ENCODE measurements around the gene LGALS1. TPM values are rescaled to one million over a fixed set of nuclear protein-coding genes. Genes with fewer than 3 reads are reported as not detected.

Gene LGALS1
- 1,199 and 1,246 TPM in 2 replicates for total RNA-seq
- long read RNA-seq, transcript LGALS1-201 (4 exons, 560 nt) = major isoform, 418 of 422 reads
- long read RNA-seq, partial matches to known transcripts = 1 of 422 reads
- long read RNA-seq, other reads (novel, unspliced or antisense) = 3 of 422 reads

DNA sequence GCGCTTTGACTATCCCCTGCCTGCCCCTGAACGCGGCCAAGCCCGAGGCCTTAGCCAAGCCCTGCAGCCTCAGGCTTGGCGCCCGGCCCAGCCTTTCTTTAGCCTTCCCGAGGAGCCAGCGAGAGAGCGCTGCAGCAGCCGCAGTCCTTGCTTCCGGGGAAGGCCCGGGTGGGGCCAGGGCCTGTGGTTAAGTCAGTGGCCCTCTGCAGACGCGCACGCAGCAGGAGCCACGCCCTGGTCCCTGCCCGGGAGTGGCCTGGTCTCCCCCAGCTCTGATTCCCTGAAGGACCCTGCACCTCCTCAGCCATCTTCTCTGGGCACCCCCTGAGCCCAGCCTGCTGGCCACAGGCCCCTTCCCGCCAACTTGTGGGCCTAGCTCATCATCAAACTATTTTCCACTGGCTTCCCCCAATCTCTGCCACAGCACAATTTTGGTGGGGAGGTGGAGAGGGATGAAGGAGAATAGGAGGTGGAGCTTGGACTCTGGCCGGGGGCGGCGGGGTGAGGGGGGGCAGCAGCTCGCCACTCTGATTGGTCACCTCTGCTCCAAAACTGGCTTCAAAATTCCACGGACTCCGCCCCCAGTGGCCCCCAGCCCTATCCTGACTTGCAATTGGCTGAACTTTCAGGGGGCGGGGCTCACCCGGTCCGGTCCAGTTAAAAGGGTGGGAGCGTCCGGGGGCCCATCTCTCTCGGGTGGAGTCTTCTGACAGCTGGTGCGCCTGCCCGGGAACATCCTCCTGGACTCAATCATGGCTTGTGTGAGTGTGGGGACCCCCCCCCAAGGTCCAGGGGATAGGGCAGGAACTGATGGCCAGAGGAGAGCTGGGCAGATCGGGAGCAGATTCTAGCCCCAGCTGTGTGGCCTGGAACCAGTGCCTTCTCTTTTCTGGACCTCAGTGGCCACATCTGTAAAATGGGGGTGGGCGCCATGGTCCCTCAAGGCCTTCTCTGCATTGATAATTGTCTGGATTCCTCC lies at the start of gene LGALS1:
Gene LGALS1, plus strand, starts transcription at position 686 of the 979 bp plus-strand sequence. Its CDS starts 67 bp downstream, at position 753.
- H3K4me3 Mint-ChIP-seq (ENCODE audit: unreplicated experiment) = peak within 1 kb of the TSS; percentile 81
- peak within 1 kb of the TSS; percentile 91 for H3K27ac Mint-ChIP-seq (ENCODE audit: unreplicated experiment)
- H3K36me3 Mint-ChIP-seq (ENCODE audit: unreplicated experiment) = peaks cover 10% of the 10 kb centered on the region
- DNase-seq (ENCODE audit: extremely low spot score, unreplicated experiment) = peak; percentile 96
- TF ChIP-seq, protein P1, sequence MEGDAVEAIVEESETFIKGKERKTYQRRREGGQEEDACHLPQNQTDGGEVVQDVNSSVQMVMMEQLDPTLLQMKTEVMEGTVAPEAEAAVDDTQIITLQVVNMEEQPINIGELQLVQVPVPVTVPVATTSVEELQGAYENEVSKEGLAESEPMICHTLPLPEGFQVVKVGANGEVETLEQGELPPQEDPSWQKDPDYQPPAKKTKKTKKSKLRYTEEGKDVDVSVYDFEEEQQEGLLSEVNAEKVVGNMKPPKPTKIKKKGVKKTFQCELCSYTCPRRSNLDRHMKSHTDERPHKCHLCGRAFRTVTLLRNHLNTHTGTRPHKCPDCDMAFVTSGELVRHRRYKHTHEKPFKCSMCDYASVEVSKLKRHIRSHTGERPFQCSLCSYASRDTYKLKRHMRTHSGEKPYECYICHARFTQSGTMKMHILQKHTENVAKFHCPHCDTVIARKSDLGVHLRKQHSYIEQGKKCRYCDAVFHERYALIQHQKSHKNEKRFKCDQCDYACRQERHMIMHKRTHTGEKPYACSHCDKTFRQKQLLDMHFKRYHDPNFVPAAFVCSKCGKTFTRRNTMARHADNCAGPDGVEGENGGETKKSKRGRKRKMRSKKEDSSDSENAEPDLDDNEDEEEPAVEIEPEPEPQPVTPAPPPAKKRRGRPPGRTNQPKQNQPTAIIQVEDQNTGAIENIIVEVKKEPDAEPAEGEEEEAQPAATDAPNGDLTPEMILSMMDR (IDR thresholded peaks at IDR 0.05) = no peak
- no peaks in the 10 kb centered on the region for H3K9me3 Mint-ChIP-seq (ENCODE audit: unreplicated experiment)
- H3K4me1 Mint-ChIP-seq (ENCODE audit: unreplicated experiment) = peaks cover 39% of the 10 kb centered on the region
- H3K27me3 Mint-ChIP-seq (ENCODE audit: unreplicated experiment) = no peaks in the 10 kb centered on the region

DNA sequence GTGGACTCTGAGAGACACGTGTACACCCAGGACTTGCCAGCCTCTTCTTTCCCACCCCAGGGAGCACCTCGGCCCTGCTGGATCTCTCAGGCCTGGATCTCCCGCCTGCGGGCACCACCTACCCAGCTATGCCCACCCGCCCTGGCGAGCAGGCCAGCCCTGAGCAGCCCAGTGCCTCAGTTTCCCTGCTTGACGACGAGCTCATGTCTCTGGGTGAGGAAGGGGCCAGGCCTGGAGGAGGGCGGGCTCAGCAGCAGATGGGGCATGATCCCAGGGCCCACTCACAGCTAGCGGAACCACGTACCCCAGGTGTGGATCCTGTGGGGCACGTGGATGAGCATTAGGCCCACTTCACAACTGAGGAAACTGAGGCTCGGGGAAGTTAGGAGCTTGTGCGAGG lies 49.7 kb upstream of the LGALS1 start:
- Mint-ChIP-seq H3K4me3 (ENCODE audit: unreplicated experiment) (no peak overlapping the region), H3K9me3 (ENCODE audit: unreplicated experiment) (no peaks in the 10 kb centered on the region), H3K4me1 (ENCODE audit: unreplicated experiment) (peaks cover 7% of the 10 kb centered on the region), H3K36me3 (ENCODE audit: unreplicated experiment) (peaks cover 2% of the 10 kb centered on the region), H3K27me3 (ENCODE audit: unreplicated experiment) (no peaks in the 10 kb centered on the region), H3K27ac (ENCODE audit: unreplicated experiment) (no peak overlapping the region)
- TF ChIP-seq, protein P1 (IDR thresholded peaks at IDR 0.05) = no peak
- DNase-seq (ENCODE audit: extremely low spot score, unreplicated experiment) = no peak

DNA sequence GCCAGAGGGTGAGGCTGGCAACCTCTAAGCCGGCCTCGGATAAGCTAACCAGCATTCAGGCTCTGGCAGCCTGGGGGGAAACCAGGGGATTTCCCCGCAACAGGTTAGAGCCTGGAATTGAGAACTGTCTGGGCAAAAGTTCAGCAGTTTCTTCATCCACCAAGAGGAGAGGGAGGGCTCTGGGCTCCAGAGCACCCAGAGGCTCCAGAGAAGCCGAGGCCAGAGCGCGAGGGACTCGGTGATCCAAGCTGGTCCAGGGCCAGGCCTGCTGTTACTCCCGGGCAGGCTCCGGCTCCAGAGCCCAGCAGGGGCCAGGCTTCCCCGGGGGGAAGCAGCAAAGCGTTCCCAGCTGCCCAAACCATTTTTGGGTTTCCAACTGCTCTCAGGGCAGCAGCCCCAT lies 49.3 kb upstream of the LGALS1 start:
- H3K27ac Mint-ChIP-seq (ENCODE audit: unreplicated experiment) = no peak overlapping the region
- peaks cover 7% of the 10 kb centered on the region for H3K4me1 Mint-ChIP-seq (ENCODE audit: unreplicated experiment)
- H3K27me3 Mint-ChIP-seq (ENCODE audit: unreplicated experiment) = no peaks in the 10 kb centered on the region
- TF ChIP-seq, protein P1 (IDR thresholded peaks at IDR 0.05) = no peak
- H3K4me3 Mint-ChIP-seq (ENCODE audit: unreplicated experiment) = no peak overlapping the region
- H3K9me3 Mint-ChIP-seq (ENCODE audit: unreplicated experiment) = no peaks in the 10 kb centered on the region
- H3K36me3 Mint-ChIP-seq (ENCODE audit: unreplicated experiment) = peaks cover 2% of the 10 kb centered on the region
- DNase-seq (ENCODE audit: extremely low spot score, unreplicated experiment) = no peak

DNA sequence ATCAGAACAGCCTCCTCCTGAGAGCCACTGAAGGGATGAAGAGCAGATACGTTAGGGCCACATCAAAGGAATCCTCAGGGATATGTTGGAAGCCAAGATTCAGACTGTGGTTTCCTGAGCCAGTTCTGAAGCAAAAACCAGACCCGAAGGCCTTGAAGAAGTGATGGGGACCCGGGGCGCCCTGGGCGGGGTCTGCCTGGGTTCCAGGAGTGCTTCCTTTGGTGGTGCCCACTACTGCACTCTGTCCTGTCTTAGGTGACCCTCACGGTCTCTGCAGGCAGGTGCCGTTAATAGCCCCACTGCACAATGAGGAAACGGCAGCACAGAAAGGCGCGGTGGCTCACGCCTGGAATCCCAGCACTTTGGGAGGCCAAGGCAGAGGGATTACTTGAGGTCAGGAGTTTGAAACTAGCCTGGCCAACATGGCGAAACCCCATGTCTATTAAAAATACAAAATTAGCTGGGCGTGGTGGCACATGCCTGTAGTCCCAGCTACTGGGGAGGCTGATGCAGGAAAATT lies 48.8 kb upstream of the LGALS1 start:
- no peak overlapping the region for H3K4me3 Mint-ChIP-seq (ENCODE audit: unreplicated experiment)
- DNase-seq (ENCODE audit: extremely low spot score, unreplicated experiment) = no peak
- TF ChIP-seq, protein P1 (IDR thresholded peaks at IDR 0.05) = no peak
- H3K4me1 Mint-ChIP-seq (ENCODE audit: unreplicated experiment) = peaks cover 7% of the 10 kb centered on the region
- H3K9me3 Mint-ChIP-seq (ENCODE audit: unreplicated experiment) = no peaks in the 10 kb centered on the region
- H3K27ac Mint-ChIP-seq (ENCODE audit: unreplicated experiment) = no peak overlapping the region
- no peaks in the 10 kb centered on the region for H3K27me3 Mint-ChIP-seq (ENCODE audit: unreplicated experiment)
- peaks cover 2% of the 10 kb centered on the region for H3K36me3 Mint-ChIP-seq (ENCODE audit: unreplicated experiment)

DNA sequence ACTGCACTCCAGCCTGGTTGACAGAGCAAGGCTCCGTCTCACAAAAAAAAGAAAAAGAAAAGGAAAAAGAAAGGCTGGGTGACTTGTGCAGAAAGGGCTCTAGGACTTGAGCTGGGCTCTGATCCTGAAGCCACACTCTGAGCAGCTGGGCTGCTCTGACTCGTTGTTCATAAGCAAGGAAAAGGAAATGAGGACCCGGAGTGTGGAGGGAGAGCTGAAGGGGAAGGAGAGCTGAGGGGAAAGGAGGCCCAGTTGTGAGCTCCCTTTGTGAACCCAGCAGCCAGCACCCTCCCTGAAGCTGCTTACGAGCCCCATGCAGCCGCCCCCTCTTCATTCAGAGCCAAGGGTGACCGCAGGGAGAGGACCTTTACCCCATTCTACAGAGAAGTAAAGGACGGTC lies 48.3 kb upstream of the LGALS1 start:
- H3K36me3 Mint-ChIP-seq (ENCODE audit: unreplicated experiment) = peaks cover 2% of the 10 kb centered on the region
- TF ChIP-seq, protein P1 (IDR thresholded peaks at IDR 0.05) = no peak
- no peak overlapping the region for H3K4me3 Mint-ChIP-seq (ENCODE audit: unreplicated experiment)
- peaks cover 7% of the 10 kb centered on the region for H3K4me1 Mint-ChIP-seq (ENCODE audit: unreplicated experiment)
- DNase-seq (ENCODE audit: extremely low spot score, unreplicated experiment) = no peak
- H3K27ac Mint-ChIP-seq (ENCODE audit: unreplicated experiment) = no peak overlapping the region
- no peaks in the 10 kb centered on the region for H3K27me3 Mint-ChIP-seq (ENCODE audit: unreplicated experiment)
- no peaks in the 10 kb centered on the region for H3K9me3 Mint-ChIP-seq (ENCODE audit: unreplicated experiment)
